Activated CD8-positive, alpha-beta memory T cell treated with anti-CD3 and anti-CD28 coated beads, Interleukin-2, amount 10 ng/mL, durations not matched to agents 7 days and 5 days (primary cell): ENCODE results near the gene ADCY9. TPM values are rescaled to one million over a fixed set of nuclear protein-coding genes. Genes with fewer than 3 reads are reported as not detected.

ENCODE experiments used
- ATAC-seq: fragments of 150-1000 bp; cut with Tn5 transposase; one replicate; pipeline ENCODE4 v1.10.0; 2021; ENCODE audit warnings: moderate library complexity
- CTCF ChIA-PET: fragments of 350-600 bp; sonication (Branson Sonifier 250); formaldehyde crosslinking; loops from one replicate; lab custom pipeline; 2021; ENCODE audit warnings: antibody characterized with exemption; lab: Charles Lee
- DNase-seq: peaks from one replicate; pipeline ENCODE4 v3.0.0-alpha.2; 2020
- H3K27ac Mint-ChIP-seq: one replicate; pipeline ENCODE4 v1.8.0; 2021; ENCODE audit warnings: mild to moderate bottlenecking, mixed read lengths
- H3K27me3 Mint-ChIP-seq: one replicate; pipeline ENCODE4 v1.8.0; 2021; ENCODE audit warnings: mixed read lengths
- H3K36me3 Mint-ChIP-seq: one replicate; pipeline ENCODE4 v1.8.0; 2021; ENCODE audit warnings: mild to moderate bottlenecking, mixed read lengths
- H3K4me1 Mint-ChIP-seq: one replicate; pipeline ENCODE4 v1.8.0; 2021; ENCODE audit warnings: mixed read lengths
- H3K4me3 Mint-ChIP-seq: one replicate; pipeline ENCODE4 v1.8.0; 2021; ENCODE audit warnings: mild to moderate bottlenecking, moderate library complexity, mixed read lengths
- H3K9me3 Mint-ChIP-seq: one replicate; pipeline ENCODE4 v1.8.0; 2022; ENCODE audit warnings: low read depth, mixed read lengths
- total RNA-seq, 2 experiments: library from RNA; stranded (reverse); gene quantifications; one replicate each; pipeline ENCODE4 v1.2.3, GENCODE V29; 2021

ADCY9 gene
- total RNA-seq, 2 experiments from 2014 or later = 8.6 to 11.0 TPM

DNA sequence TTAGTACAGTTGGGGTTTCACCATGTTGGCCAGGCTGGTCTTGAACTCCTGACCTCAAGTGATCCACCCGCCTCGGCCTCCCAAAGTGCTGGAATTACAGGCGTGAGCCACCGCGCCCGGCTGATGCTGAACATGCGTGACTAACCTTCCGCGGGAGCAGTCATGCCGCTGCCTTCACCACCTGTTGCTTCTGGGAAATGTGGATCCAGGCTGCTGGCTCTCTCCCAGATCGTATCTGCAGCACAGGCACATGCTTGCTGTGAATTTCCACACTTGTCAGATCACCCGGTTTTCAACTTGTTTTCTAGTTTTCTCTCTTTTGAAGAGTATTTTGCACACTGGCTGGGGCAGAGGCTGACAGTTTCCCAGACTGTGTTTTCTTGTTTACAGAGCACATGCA lies 97.9 kb downstream of the ADCY9 start:
- Mint-ChIP-seq H3K4me3 (peak overlapping the region; percentile 23), H3K27me3 (no peaks in the 10 kb centered on the region), H3K36me3 (no peaks in the 10 kb centered on the region), H3K4me1 (peaks cover 14% of the 10 kb centered on the region), H3K9me3 (no peaks in the 10 kb centered on the region), H3K27ac (no peak overlapping the region)
- ATAC-seq (no peak), DNase-seq (no peak)
- CTCF ChIA-PET = no interaction called here

DNA sequence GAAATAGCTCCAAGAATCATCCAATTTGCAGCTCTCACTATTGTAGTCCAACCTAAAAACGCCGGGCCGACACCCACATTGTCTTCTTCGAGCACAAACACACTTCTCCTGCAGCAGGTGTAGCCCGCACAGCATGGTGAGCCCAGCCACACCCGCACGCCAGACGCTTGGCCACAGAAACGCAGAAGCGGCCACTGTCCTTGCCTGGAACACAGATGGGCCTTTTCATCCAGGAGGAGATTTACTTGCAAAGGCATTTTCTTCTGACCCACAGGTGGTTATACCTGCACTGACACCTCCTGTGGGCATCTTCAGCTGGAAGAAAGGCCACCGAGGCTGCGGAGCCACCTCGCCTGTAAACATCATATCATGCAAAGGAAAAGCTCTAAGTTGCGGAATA lies 98.4 kb downstream of the ADCY9 start:
- Mint-ChIP-seq H3K36me3 (no peaks in the 10 kb centered on the region), H3K4me1 (peaks cover 14% of the 10 kb centered on the region), H3K27me3 (no peaks in the 10 kb centered on the region), H3K9me3 (no peaks in the 10 kb centered on the region), H3K27ac (no peak overlapping the region), H3K4me3 (no peak overlapping the region)
- CTCF ChIA-PET = interaction anchor here (0.6 to 1.3 kb wide), 2 partner anchors 10 to 28 kb away, joined by 3 to 6 read pairs; no protein-coding TSS in a partner anchor
- ATAC-seq (no peak), DNase-seq (no peak)

DNA sequence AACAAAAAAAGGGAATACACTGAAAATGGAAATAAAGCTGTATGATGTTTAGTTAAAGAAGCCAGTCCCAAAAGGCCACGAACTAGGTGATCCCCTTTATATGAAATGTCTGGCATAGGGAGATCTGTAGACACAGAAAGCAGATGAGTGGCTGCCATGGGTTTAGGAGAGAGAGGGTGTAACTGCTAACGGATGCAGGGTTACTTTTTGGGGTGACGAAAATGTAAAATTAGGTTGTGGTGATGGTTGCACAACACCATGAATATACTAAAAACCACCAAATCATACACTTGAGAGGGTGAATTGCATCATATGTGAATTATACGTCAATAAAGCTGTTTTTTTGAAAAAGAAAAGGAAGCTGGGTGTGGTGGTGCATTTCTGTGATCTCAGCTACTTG lies 99.6 kb downstream of the ADCY9 start:
- CTCF ChIA-PET = interaction anchor here (0.7 to 1.3 kb wide), 2 partner anchors 9 to 29 kb away, joined by 4 to 6 read pairs; no protein-coding TSS in a partner anchor
- Mint-ChIP-seq H3K27me3 (no peaks in the 10 kb centered on the region), H3K4me1 (peaks cover 14% of the 10 kb centered on the region), H3K27ac (no peak overlapping the region), H3K4me3 (no peak overlapping the region), H3K36me3 (no peaks in the 10 kb centered on the region), H3K9me3 (no peaks in the 10 kb centered on the region)
- ATAC-seq = no peak
- no peak for DNase-seq

DNA sequence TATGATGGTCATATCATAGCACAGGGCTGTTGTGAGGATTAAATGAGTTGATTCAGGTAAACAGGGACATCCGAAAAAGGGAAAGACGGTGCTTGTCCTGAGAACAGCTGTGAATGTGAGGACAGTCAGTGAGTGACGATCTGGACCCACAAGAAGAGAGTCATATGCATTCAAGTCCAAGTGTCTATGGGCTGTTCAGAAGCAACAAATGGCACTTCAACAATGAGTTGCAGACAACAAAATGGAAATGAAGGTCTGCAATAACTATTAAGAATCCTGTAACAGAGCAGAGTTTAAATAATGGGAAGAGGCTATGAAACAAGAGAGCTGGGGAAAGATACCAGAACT lies 100.3 kb downstream of the ADCY9 start:
- Mint-ChIP-seq H3K4me1 (peaks cover 14% of the 10 kb centered on the region), H3K27ac (no peak overlapping the region), H3K36me3 (no peaks in the 10 kb centered on the region), H3K4me3 (no peak overlapping the region), H3K9me3 (no peaks in the 10 kb centered on the region), H3K27me3 (no peaks in the 10 kb centered on the region)
- CTCF ChIA-PET = no interaction called here
- DNase-seq (no peak), ATAC-seq (no peak)

DNA sequence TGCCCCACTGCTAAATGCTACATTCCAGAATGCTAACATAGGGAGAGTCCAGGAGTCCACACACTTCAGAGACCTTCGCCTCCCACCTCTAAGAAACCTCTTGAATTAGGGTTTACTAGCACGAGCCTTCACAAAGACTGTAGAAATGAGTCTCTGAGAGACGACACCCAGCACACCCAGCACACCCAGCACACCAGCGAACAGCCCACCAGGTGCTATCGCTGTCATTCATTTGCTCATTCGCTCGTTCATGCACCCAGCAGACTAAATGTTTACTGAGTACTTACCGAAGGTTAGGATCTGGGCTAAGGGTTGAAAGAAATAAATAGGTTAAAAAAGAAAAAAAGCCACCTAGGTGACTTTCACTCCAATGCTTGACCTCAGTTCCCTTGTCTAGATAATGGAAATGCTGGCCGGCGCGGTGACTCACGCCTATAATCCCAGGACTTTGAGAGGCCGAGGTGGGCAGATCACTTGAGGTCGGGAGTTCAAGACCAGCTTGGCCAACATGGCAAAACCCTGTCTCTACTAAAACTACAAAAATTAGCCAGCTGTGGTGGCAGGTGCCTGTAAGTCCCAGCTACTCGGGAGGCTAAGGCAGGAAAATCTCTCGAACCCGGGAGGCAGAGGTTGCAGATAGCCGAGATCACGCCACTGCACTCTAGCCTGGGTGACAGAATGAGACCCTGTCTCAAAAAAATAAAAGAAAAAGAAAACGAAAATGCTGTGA lies 100.8 kb downstream of the ADCY9 start:
- H3K27me3 Mint-ChIP-seq = no peaks in the 10 kb centered on the region
- peaks cover 14% of the 10 kb centered on the region for H3K4me1 Mint-ChIP-seq
- CTCF ChIA-PET = no interaction called here
- no peaks in the 10 kb centered on the region for H3K36me3 Mint-ChIP-seq
- H3K9me3 Mint-ChIP-seq = no peaks in the 10 kb centered on the region
- no peak overlapping the region for H3K27ac Mint-ChIP-seq
- no peak for ATAC-seq
- H3K4me3 Mint-ChIP-seq = no peak overlapping the region
- DNase-seq = no peak

DNA sequence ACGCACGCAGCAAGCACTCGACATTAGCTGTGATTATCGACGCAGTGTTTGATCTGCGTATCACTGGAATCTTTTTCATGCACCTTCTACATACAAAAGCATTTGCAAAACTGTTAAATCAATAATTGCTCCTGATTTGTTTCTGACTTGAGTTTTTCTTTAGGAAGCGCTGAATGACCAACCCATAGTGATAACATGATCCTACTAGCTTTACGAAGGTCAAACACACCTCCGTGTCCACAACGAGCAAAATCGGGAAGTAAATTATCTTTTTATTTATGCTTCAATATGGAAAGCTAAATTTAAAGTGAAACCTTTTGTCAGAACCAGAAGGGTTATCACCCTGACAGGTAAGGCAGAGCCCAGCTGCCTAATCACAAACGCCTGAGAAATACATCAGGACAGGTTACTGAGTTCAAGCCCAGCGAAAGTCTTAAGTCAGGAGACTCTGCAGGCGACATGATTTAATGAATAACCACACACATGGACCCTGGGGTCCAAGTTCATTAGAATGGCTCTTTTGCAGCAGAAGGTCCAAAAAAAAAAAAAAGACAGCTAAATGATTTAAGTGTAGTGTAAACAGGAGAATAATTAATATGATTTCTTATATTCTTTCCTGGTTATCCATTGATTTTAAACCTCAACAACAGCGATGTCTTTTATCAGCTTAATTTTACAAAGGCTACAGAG lies 104.2 kb downstream of the ADCY9 start:
- ATAC-seq (no peak), DNase-seq (no peak)
- Mint-ChIP-seq H3K4me1 (peaks cover 3% of the 10 kb centered on the region), H3K4me3 (no peak overlapping the region), H3K27ac (no peak overlapping the region), H3K36me3 (no peaks in the 10 kb centered on the region), H3K9me3 (no peaks in the 10 kb centered on the region), H3K27me3 (no peaks in the 10 kb centered on the region)
- CTCF ChIA-PET = interaction anchor here (0.9 kb wide), 1 partner anchor 28 kb away, joined by 3 read pairs; no protein-coding TSS in a partner anchor

DNA sequence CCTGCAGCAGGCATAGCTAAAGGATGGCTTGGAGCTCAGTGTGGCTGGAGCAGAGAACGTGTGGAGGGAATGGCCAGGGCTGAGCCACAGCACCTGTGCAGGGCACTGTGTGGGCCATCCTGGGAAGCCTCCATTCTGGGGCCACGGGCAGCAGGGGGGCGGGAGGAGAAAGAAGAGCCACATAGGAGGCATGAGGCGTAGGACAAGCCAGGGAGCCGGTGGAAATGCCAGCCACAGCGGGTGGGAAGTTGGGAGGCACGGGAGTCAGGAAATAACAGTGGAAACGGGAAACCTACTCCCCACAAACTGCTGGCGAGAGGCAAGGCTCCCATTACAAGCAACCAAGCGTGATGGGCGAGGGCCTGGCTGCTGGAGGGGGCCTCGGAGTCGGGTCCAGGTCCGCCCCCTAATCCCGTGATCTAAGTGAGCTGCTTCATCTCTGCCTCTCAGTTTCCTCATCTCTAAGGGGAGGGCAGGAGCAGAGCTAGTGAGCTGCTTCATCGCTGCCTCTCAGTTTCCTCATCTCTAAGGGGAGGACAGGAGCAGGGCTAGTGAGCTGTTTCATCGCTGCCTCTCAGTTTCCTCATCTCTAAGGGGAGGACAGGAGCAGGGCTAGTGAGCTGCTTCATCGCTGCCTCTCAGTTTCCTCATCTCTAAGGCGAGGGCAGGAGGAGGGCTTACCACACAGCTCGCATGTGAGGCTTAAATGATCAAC lies 104.9 kb downstream of the ADCY9 start:
- Mint-ChIP-seq H3K4me1 (no peaks in the 10 kb centered on the region), H3K36me3 (no peaks in the 10 kb centered on the region), H3K27me3 (no peaks in the 10 kb centered on the region), H3K4me3 (no peak overlapping the region), H3K9me3 (no peaks in the 10 kb centered on the region), H3K27ac (no peak overlapping the region)
- CTCF ChIA-PET = interaction anchor here (0.9 kb wide), 1 partner anchor 28 kb away, joined by 3 read pairs; no protein-coding TSS in a partner anchor
- DNase-seq (no peak), ATAC-seq (no peak)

DNA sequence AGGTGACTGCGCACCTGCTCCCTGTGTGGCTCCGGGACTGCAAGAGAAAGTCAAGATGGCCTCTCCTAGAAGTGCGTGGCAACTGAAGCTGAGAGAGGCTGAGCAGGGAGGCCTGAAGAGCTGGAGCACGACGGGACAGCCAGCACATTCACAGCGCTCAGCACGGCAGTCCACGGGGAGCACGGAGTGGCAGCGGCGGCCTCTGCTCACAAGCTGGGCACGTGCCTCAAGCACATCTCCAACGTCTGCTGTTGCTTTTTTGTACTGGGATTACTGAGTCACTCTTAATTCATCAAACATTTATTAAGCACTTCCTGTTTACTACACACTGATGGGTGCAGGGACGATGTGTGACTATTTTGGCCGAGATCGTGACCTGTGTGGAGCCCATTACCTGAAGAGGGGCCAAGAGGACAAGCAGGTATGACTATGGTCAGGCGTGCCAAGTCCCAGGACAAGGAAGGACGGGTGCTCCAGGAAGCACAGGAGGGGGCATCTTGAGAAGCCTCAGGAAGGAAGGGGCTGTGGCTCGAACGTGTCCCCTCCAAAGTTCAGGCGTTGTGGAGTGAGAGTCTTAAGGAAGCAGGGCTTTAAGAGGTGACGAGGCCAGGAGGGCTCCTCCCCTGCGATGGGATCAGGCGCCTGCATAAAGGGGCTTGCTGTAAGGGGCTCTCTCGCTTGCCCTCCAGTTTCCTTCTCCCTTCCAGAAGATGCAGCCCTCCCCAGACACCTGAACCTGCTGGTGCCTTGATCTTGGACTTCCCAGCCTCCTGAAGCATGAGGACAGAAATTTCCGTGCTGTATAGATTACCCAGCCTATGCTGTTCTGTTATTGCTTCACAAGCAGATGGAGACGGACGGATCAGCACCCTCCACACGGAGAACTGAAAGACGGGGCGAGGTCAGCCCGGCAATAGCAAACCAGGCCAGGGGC lies 105.8 kb downstream of the ADCY9 start:
- H3K27me3 Mint-ChIP-seq = no peaks in the 10 kb centered on the region
- no peaks in the 10 kb centered on the region for H3K4me1 Mint-ChIP-seq
- no peaks in the 10 kb centered on the region for H3K36me3 Mint-ChIP-seq
- H3K27ac Mint-ChIP-seq = peak overlapping the region; percentile 45
- H3K4me3 Mint-ChIP-seq = no peak overlapping the region
- ATAC-seq (no peak), DNase-seq (no peak)
- CTCF ChIA-PET = no interaction called here
- no peaks in the 10 kb centered on the region for H3K9me3 Mint-ChIP-seq

DNA sequence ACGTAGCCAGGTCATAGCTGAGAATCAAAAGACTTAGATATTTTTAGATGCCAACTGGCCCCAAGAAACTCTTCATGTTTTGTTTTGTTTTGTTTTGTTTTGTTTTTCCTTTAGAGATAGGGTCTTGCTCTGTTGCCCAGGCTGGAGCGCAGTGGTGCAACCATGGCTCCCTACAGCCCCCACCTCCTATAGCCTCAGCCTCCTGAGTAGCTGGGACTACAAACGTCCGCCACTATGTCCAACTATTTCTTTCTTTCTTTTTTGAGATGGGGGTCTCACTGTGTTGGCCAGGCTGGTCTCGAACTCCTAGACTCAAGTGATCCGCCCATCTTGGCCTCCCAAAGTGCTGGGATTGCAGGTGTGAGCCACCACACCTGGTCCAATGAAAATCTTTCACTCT lies 107.1 kb downstream of the ADCY9 start:
- no peak overlapping the region for H3K4me3 Mint-ChIP-seq
- H3K36me3 Mint-ChIP-seq = no peaks in the 10 kb centered on the region
- ATAC-seq (no peak), DNase-seq (no peak)
- CTCF ChIA-PET = interaction anchor here (2.8 kb wide), 1 partner anchor 8 kb away, joined by 6 read pairs; no protein-coding TSS in a partner anchor
- H3K9me3 Mint-ChIP-seq = no peaks in the 10 kb centered on the region
- no peaks in the 10 kb centered on the region for H3K27me3 Mint-ChIP-seq
- H3K27ac Mint-ChIP-seq = no peak overlapping the region
- no peaks in the 10 kb centered on the region for H3K4me1 Mint-ChIP-seq

DNA sequence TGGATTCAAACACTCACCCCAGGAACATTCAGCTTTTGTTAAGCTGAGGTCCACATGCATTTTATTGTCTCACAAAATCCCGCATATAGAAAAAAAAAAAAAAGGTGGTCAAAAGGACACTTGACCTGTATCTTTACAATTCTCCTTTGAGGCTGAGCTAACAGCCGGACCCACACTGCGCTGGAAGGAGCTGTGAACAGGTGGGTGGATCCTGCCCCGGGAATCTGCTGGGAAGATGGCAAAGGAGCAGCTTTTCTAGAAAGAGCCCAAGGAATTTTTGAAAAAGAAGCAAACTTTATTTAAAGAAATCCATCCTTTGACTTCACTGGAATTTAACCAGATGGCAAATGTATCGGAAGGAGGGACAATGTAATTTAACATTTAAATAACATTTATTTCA lies 108.1 kb downstream of the ADCY9 start:
- no peaks in the 10 kb centered on the region for H3K27me3 Mint-ChIP-seq
- no peak for ATAC-seq
- CTCF ChIA-PET = interaction anchor here (2.8 kb wide), 1 partner anchor 9 kb away, joined by 6 read pairs; no protein-coding TSS in a partner anchor

DNA sequence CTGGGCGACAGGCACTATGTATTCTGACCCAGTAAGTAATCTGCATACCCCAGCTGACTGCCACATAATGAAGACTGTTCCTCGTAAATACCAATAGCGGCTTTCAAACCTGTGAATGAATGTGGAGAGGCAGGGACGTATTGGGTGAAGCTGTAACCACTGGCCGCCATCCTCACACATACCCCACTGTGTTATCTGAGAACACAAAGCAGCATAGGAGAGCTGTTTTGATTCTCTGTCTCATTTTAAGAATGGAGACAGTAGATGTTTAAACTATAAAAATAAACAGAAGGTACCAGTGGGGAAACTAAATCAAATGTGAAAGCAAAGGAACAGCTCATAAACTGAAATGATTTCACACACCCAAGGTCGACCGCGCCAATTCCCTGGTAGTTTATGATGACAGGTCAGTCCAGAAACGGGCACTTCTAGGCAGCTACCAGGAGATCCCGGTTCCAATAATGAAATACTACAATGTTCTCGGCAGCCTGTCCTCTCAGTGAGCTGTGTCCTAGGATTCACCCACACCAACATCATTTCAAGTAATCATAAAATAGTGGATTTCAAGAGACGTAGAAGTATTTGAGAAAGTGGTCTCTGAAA lies 109.7 kb downstream of the ADCY9 start:
- ATAC-seq = no peak
- Mint-ChIP-seq H3K9me3 (no peaks in the 10 kb centered on the region), H3K27me3 (no peaks in the 10 kb centered on the region), H3K27ac (no peak overlapping the region), H3K36me3 (no peaks in the 10 kb centered on the region), H3K4me3 (no peak overlapping the region), H3K4me1 (no peaks in the 10 kb centered on the region)
- no peak for DNase-seq
- CTCF ChIA-PET = interaction anchor here (0.9 to 2.8 kb wide), 3 partner anchors 11 to 247 kb away, joined by 3 to 6 read pairs (median 4); no protein-coding TSS in a partner anchor

More for the DNA sequence above, 108.1 kb downstream of the ADCY9 start:
- H3K4me1 Mint-ChIP-seq = no peaks in the 10 kb centered on the region
- H3K4me3 Mint-ChIP-seq = no peak overlapping the region
- H3K27ac Mint-ChIP-seq = no peak overlapping the region
- DNase-seq = no peak
- H3K9me3 Mint-ChIP-seq = no peaks in the 10 kb centered on the region
- H3K36me3 Mint-ChIP-seq = no peaks in the 10 kb centered on the region

DNA sequence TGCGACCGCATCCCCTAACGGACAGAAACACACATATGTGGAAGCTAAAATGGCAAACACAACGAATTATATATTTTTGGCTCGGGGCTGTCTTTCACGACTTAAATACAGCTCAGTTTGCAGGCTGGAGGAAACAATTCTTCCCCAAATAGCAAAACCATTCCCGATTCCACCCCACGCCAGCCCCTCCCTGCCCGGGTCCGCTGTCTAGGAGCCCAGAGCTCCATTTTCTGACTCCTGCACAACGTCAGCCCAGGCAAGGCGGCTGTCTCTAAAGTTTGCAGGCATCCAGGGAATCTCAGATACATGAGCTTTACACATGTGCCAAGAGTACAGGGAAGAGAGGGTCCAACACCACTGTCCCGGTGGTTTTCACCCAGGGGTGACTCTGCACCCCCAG lies 110.5 kb downstream of the ADCY9 start:
- Mint-ChIP-seq H3K27ac (no peak overlapping the region), H3K36me3 (no peaks in the 10 kb centered on the region), H3K4me1 (no peaks in the 10 kb centered on the region), H3K4me3 (no peak overlapping the region), H3K9me3 (no peaks in the 10 kb centered on the region), H3K27me3 (no peaks in the 10 kb centered on the region)
- DNase-seq (no peak), ATAC-seq (no peak)
- CTCF ChIA-PET = interaction anchor here (1.0 to 1.4 kb wide), 2 partner anchors 90 to 248 kb away, joined by 3 to 4 read pairs; no protein-coding TSS in a partner anchor
